Left lung (tissue), 10 donors: ENCODE results near the gene NXN. TPM values are rescaled to one million over a fixed set of nuclear protein-coding genes. Genes with fewer than 3 reads are reported as not detected.
"Not testable (repeated sequence)": the region's sequence is repeated elsewhere in the genome, so short reads cannot be mapped to it uniquely, and the experiment has no call there.

Experiments used
- ATAC-seq: fragments of 200-7000 bp; cut with Tn5 transposase; one replicate; pipeline ENCODE4 v1.9.1; 2020; ENCODE audit warnings: moderate library complexity
- DNase-seq, 4 donors: peaks; one replicate each; pipeline ENCODE4 v3.0.0-alpha.2; 2013 to 2020
- H3K27ac ChIP-seq, 2 donors: fragments of 200-600 bp; sonication (generic) in 1 of 2; one replicate each; pipeline versions ENCODE4 v1.5.0 to v1.8.0; 2020 to 2021
- H3K27me3 ChIP-seq, 2 donors: fragments of 200-600 bp; sonication (generic) in 1 of 2; one replicate each; pipeline versions ENCODE4 v1.5.0 to v1.8.0; 2020 to 2021
- H3K36me3 ChIP-seq, 2 donors: fragments of 200-600 bp; sonication (generic) in 1 of 2; one replicate each; pipeline versions ENCODE4 v1.5.0 to v1.8.0; 2020 to 2021
- H3K4me1 ChIP-seq, 2 donors: fragments of 200-600 bp; one replicate each; pipeline ENCODE4 v1.8.0; 2021
- H3K4me3 ChIP-seq, 2 donors: fragments of 200-600 bp; sonication (generic) in 1 of 2; one replicate each; pipeline versions ENCODE4 v1.5.0 to v1.8.0; 2020 to 2021; ENCODE audit warnings: mild to moderate bottlenecking in 1 of 2
- H3K9me3 ChIP-seq, 2 donors: fragments of 200-600 bp; sonication (generic) in 1 of 2; one replicate each; pipeline versions ENCODE4 v1.5.0 to v1.8.0; 2020 to 2021
- CTCF ChIP-seq, 2 donors: fragments of 200-600 bp; sonication (generic) in 1 of 2; IDR thresholded peaks; one replicate each; pipeline versions ENCODE4 v1.5.0 to v1.8.0; 2021; ENCODE audit warnings: antibody characterized with exemption in 2 of 2
- intact Hi-C, 2 donors: fragments of 100-400 bp; cut with DNase I; formaldehyde crosslinking; loops; one replicate each; pipeline versions ENCODE4 v1.11.2 to v1.14.2; 2022
- polyA plus RNA-seq, 6 donors: library from polyadenylated mRNA; unstranded; fragments of 120-200 nt; gene quantifications; one replicate each; pipeline ENCODE4 v1.2.1, GENCODE V29; 2013; ENCODE audit not compliant: insufficient read length in 6 of 6
- total RNA-seq, 2 donors: library from RNA; stranded (reverse); fragmentation: NEBNext Ultra II Directional; extraction: Animal tissue kit (Norgen Biotek cat#: 25700); gene quantifications; one replicate each; pipeline ENCODE4 v1.2.1, GENCODE V29; 2021
- donor health status: DM: no; HTN: yes; CAD: no.
- donor health status: DM: no; HTN: no; CAD: no.

NXN gene
- total and polyA plus RNA-seq, 8 donors, result 33.8 to 59.1 (median 55.1) TPM

- H3K27ac ChIP-seq, result no peak overlapping the region
- no peaks in the 10 kb centered on the region for H3K27me3 ChIP-seq
- peaks cover 0 to 82% of the 10 kb centered on the region in 2 donors for H3K36me3 ChIP-seq
- H3K9me3 ChIP-seq, result no peaks in the 10 kb centered on the region
- no peak for TF ChIP-seq CTCF (IDR thresholded peaks at IDR 0.05)
- no peak overlapping the region for H3K4me3 ChIP-seq
- DNase-seq, result no peak
- ATAC-seq, result no peak
- no peaks in the 10 kb centered on the region for H3K4me1 ChIP-seq
- intact Hi-C loops, result no loop called here
Measured at GRCh38 chr17:759964-760363, 219.6 kb downstream of the NXN start.

GRCh38 chr17:756010-756567 is 223.5 kb downstream of the NXN start:
- H3K27me3 ChIP-seq, intact Hi-C loops, DNase-seq, H3K4me3 ChIP-seq, H3K27ac ChIP-seq, H3K9me3 ChIP-seq, ATAC-seq: not testable (repeated sequence)
- Histone ChIP-seq H3K4me1 (peaks cover 6 to 10% of the 10 kb centered on the region in 2 donors), H3K36me3 (peaks cover 0 to 45% of the 10 kb centered on the region in 2 donors)

GRCh38 chr17:755319-755961 is 224.1 kb downstream of the NXN start:
- DNase-seq, H3K4me3 ChIP-seq, H3K27ac ChIP-seq, ATAC-seq, H3K9me3 ChIP-seq, H3K27me3 ChIP-seq, intact Hi-C loops: not testable (repeated sequence)
- Histone ChIP-seq H3K36me3 (peaks cover 0 to 38% of the 10 kb centered on the region in 2 donors), H3K4me1 (peaks cover 9 to 17% of the 10 kb centered on the region in 2 donors)

- ATAC-seq (no peak), DNase-seq (no peak)
- Histone ChIP-seq H3K27ac (no peak overlapping the region), H3K9me3 (no peaks in the 10 kb centered on the region), H3K36me3 (peaks cover 0 to 20% of the 10 kb centered on the region in 2 donors), H3K4me1 (peaks cover 9 to 25% of the 10 kb centered on the region in 2 donors), H3K27me3 (no peaks in the 10 kb centered on the region), H3K4me3 (no peak overlapping the region)
- intact Hi-C loops, result no loop called here
- no peak for TF ChIP-seq CTCF (IDR thresholded peaks at IDR 0.05)
Measured at GRCh38 chr17:753418-753817, 226.2 kb downstream of the NXN start.

GRCh38 chr17:752620-753219 is 226.9 kb downstream of the NXN start:
- intact Hi-C loops, result no loop called here
- H3K4me1 ChIP-seq, result peaks cover 9 to 25% of the 10 kb centered on the region in 2 donors

More at GRCh38 chr17:752620-753219, 226.9 kb downstream of the NXN start:
- H3K27ac ChIP-seq, result peak overlapping the region; percentile 75 to 82
- H3K4me3 ChIP-seq, result peak overlapping the region; percentile 94 to 96
- peaks cover 0 to 20% of the 10 kb centered on the region in 2 donors for H3K36me3 ChIP-seq
- peak; percentile 87 for ATAC-seq
- TF ChIP-seq CTCF (IDR thresholded peaks at IDR 0.05), result no peak
- H3K9me3 ChIP-seq, result no peaks in the 10 kb centered on the region
- no peaks in the 10 kb centered on the region for H3K27me3 ChIP-seq
- DNase-seq, result peak; percentile 68 to 90 (median 82)
